ENCODE data around the gene CDK5.

The CDK5 gene

DNA sequence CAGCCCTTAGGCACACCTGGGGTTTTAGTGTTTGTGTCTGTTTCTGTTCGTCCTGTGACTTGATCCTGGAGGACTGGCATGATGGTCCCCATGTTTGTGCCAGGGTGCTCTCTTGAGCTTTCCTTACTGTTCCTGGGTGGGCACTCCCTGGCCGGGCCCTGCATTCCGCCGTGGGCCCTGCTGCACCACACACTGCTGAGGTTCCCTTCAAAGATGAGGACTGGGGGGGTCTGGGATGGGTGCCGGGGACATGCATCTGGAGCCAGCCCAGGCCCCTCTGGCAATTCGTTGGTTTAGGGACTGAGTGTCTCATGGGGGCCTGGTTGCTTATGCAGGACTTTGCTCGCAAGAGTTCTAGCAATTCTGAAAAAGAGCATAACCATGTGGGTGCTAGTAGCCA, 33.3 kb upstream of the CDK5 start:
- no peak overlapping the region for H3K4me3 ChIP-seq (ENCODE audit: low read depth, low read length)
- TF ChIP-seq, protein P1, sequence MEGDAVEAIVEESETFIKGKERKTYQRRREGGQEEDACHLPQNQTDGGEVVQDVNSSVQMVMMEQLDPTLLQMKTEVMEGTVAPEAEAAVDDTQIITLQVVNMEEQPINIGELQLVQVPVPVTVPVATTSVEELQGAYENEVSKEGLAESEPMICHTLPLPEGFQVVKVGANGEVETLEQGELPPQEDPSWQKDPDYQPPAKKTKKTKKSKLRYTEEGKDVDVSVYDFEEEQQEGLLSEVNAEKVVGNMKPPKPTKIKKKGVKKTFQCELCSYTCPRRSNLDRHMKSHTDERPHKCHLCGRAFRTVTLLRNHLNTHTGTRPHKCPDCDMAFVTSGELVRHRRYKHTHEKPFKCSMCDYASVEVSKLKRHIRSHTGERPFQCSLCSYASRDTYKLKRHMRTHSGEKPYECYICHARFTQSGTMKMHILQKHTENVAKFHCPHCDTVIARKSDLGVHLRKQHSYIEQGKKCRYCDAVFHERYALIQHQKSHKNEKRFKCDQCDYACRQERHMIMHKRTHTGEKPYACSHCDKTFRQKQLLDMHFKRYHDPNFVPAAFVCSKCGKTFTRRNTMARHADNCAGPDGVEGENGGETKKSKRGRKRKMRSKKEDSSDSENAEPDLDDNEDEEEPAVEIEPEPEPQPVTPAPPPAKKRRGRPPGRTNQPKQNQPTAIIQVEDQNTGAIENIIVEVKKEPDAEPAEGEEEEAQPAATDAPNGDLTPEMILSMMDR (IDR thresholded peaks at IDR 0.05; ENCODE audit: low read depth, low read length): no peak

DNA sequence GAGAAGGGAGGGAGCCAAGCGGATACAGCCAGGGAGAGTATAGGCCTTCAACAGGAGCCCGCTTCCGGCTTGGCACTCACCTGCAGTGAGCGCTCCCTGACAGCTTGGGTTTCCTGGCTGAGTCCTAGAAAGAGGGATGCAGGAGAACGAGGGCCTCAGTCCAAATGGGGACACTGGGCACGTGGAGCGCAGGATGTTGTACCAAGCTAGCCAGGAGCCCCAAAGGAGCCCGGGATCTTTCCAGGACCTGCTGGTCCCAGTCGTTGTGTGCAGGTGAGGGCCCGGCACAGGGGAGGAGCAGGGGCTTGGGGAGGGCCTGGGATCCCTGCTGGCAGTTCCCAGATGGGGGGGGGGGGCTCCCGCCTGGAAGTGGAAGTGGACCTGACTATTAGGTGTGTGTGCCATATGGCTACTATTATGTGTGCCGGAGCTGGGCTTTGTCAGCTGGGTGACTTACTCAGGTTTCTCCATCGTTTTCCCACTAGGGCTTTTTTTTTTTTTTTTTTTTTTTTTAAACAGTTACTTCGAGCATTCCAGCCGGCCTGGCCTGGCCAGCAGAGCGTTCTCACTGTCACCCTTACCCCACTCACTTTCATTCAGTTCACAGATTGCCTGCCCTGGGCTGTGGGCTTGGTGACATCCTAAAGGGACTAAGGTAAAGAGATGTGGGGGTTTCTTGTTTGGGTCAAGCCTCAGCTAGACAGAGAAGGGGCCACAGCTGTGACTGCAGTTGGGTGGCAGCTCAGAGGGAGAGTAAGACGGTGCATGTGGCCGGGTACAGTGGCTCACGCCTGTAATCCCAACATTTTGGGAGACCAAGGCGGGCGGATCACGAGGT, 32.4 kb upstream of the CDK5 start:
- H3K4me3 ChIP-seq (ENCODE audit: low read depth, low read length): peak overlapping the region; percentile 87
- TF ChIP-seq, protein P1 (IDR thresholded peaks at IDR 0.05; ENCODE audit: low read depth, low read length): no peak

DNA sequence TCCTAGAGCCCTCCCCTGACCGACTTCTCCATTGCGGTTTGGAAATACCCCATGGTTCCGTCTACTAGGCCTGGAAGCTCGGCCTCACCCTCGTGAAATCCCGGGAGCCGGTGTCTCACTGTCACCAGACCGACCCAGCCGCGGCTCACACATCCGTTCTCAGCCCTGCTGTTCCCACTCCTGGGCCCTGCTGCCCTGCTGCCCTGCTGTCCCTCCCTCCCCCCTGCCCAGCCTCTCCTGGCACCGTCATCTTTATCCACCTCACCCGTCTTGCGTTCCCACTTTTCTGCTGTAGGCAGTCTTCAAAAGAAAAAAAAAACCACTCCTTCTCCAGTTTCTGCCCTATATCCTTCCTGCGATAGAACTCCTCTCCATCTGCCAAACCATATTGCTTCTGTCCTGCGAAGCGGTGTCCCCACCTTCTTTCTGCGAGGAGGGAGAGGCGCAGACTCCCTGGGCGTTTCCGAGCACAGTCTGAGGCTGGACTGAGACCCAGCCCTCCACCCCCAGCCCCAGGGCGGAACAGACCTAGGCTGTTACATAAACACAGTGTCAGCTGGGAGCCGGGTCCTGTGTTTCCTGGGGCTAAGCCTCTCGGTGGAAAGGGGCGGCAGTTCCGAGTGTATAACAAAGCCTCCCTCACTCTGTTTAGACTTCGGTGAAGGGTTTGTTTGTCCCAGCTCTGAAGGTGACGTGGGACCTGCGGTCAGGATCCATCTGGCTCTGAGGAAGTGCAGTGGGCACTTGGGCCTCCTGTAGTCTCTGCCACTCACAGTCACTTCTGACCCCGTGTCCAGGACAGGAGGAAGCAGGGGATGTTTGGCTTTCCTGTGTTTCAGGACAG, 31.4 kb upstream of the CDK5 start:
- H3K4me3 ChIP-seq (ENCODE audit: low read depth, low read length): peak overlapping the region; percentile 87
- TF ChIP-seq, protein P1 (IDR thresholded peaks at IDR 0.05; ENCODE audit: low read depth, low read length): no peak

DNA sequence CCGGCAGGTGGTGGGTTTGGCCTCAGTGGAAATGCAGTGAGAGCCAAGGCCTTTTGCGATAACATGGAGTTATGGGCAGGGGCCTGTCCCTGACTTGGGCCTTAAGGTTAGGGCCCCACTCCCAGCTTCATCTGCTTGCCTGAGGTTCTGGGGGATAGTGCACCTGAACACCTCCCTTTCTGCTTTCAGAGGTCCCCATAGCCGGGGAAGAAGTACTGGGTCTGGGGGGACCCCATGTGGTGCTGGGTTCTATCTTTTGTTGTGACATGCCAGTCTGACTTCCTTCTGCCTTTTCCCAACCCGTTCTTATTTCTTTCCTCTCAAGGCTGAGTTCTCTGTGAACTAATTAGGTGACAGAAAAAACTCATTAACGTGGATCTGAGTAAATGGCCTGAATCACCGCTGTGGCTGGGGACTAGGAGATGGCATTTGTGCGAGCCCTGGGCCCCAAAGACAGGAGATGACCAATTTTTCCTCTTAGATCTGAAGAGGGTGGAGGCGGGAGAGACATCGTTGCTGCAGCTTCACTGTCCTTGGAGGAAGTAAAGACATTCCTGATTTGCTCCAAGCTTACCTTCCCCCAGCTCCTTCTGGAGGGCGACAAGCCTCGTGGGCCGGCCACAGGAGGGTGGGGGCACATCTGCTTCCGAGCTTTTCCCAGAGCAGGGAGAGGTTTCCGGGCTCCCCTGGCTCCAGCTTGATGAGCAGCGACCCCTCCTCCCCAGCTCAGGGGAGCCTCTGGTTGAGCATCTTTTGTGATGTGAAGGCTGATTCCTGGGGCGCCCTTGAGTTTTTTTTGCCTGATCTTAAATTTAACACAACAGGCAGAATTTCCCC, 30.5 kb upstream of the CDK5 start:
- TF ChIP-seq, protein P1 (IDR thresholded peaks at IDR 0.05; ENCODE audit: low read depth, low read length): no peak
- H3K4me3 ChIP-seq (ENCODE audit: low read depth, low read length): peak overlapping the region; percentile 87

DNA sequence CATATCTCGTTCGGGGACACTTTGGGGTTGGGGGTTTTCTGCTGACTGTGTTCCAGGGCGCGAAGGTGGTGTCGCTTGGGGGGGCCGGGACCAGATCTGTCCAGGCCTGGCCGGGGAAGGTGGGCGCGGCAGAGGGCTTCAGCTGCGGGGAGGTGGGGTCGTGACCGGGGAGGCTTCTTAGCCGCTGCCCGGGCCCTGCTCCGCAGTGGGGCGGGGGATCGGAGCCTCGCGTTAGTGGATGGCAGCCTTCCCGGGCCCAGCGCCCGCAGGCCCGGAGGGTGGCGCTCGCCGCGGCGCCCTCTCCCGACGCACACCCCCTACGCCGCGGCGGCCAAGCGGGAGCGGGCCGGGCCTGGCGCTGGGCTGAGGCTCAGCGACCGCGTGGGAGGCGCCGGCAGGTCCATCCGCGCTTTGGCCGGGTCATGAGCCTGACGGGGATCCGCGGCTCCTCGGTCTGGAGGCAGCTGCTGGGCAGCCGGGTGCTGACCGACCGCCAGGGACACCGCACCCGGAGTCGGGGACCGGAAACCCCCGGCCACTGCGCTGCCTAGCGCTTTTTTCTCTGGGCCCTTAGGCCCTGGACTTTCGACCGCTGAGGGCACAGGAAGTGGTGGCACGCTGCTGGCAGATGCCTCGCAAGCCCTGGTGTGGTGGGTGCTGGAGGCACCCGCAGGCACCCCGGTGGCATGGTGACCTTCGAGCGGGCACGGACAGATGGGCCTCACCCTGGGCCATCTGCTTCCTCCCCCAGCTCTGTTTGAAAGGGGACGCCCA, 29.7 kb upstream of the CDK5 start:
- H3K4me3 ChIP-seq (ENCODE audit: low read depth, low read length): peak overlapping the region; percentile 87
- TF ChIP-seq, protein P1 (IDR thresholded peaks at IDR 0.05; ENCODE audit: low read depth, low read length): no peak; the same call in 1 of the 2 replicates

DNA sequence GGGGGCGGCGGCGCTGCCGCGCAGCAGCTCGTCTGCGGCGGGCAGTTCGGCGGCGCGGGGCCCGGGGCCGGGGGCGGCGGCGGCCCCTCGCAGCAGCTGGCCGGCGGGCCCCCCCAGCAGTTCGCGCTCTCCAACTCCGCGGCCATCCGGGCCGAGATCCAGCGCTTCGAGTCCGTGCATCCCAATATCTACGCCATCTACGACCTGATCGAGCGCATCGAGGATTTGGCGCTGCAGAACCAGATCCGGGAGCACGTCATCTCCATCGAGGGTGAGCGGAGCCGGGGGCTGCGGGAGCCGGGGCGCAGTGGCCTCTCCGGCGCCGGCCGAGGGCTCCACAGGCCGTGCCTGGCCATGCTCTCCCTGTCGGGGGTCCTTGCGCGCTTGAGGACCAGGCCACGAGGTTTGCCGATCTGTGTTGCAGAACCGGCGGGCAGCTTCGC, 29.1 kb upstream of the CDK5 start:
- TF ChIP-seq, protein P1 (IDR thresholded peaks at IDR 0.05; ENCODE audit: low read depth, low read length): no peak
- H3K4me3 ChIP-seq (ENCODE audit: low read depth, low read length): peak overlapping the region; percentile 87
